H1 (cell line): ENCODE measurements around the gene FAM9B. TPM values are rescaled to one million over a fixed set of nuclear protein-coding genes. Genes with fewer than 3 reads are reported as not detected.

ENCODE experiments used
- CTCF ChIA-PET: fragments of 300-600 bp; sonication (Branson Sonifier 250); formaldehyde crosslinking; loops from one replicate; lab custom pipeline; 2021; ENCODE audit not compliant: partially characterized antibody; lab: Charles Lee
- POLR2A ChIA-PET: fragments of 300-600 bp; sonication (Branson Sonifier 250); formaldehyde crosslinking; loops from one replicate; lab custom pipeline; 2021; ENCODE audit warnings: inconsistent platforms; ENCODE audit not compliant: partially characterized antibody; lab: Charles Lee
- DNase-seq, 2 experiments: peaks; one replicate each; pipeline versions ENCODE4 v3.0.0 to v3.0.0-alpha.2; 2010 to 2022; ENCODE audit warnings: low spot score in 2 of 2, low read depth in 1 of 2, mixed read lengths in 1 of 2
- FAIRE-seq: peaks from 2 replicates; lab custom pipeline; 2011; peaks lifted over from hg19 to GRCh38; lab: Jason Lieb, UNC
- H2AFZ ChIP-seq: 2 replicates; pipeline ENCODE4 v1.8.1; 2012; ENCODE audit warnings: low read length, inconsistent platforms
- H2AK5ac ChIP-seq: 2 replicates; pipeline ENCODE4 v1.6.1; 2013; ENCODE audit warnings: low read depth, low read length
- H2BK120ac ChIP-seq: replicated peaks from 2 replicates; pipeline ENCODE3; 2013; ENCODE audit warnings: low read depth, low read length, inconsistent platforms
- H2BK12ac ChIP-seq: 2 replicates; pipeline ENCODE4 v1.6.1; 2013; ENCODE audit warnings: low read depth, low read length
- H2BK15ac ChIP-seq: 2 replicates; pipeline ENCODE4 v1.6.1; 2013; ENCODE audit warnings: low read length
- H2BK20ac ChIP-seq: 2 replicates; pipeline ENCODE4 v1.6.1; 2013; ENCODE audit warnings: low read length
- H2BK5ac ChIP-seq: 2 replicates; pipeline ENCODE4 v1.6.1; 2013; ENCODE audit warnings: low read depth, low read length
- H3K14ac ChIP-seq: 2 replicates; pipeline ENCODE4 v1.6.1; 2013; ENCODE audit warnings: inconsistent platforms; ENCODE audit not compliant: insufficient read length
- H3K18ac ChIP-seq: 2 replicates; pipeline ENCODE4 v1.6.1; 2013; ENCODE audit warnings: low read length; ENCODE audit errors: extremely low read depth
- H3K23ac ChIP-seq: 2 replicates; pipeline ENCODE4 v1.6.1; 2013; ENCODE audit warnings: inconsistent platforms; ENCODE audit not compliant: insufficient read length
- H3K23me2 ChIP-seq: 2 replicates; pipeline ENCODE4 v1.6.1; 2013; ENCODE audit warnings: low read depth, low read length
- H3K27ac ChIP-seq: 2 replicates; pipeline ENCODE4 v1.6.1; 2011; ENCODE audit warnings: low read depth, low read length, inconsistent platforms
- H3K27me3 ChIP-seq, 4 experiments: replicated peaks in 1 of 4; 1 replicate in 1 of 4; 2 replicates in 3 of 4; pipeline versions ENCODE4 v1.6.1 to v1.8.1; 2011 to 2013; ENCODE audit warnings: low read length in 3 of 4, mild to moderate bottlenecking in 3 of 4, inconsistent platforms in 2 of 4, mixed read lengths in 2 of 4, moderate library complexity in 1 of 4; ENCODE audit not compliant: control insufficient read depth in 3 of 4, insufficient read depth in 3 of 4; ENCODE audit errors: extremely low read depth in 1 of 4
- H3K36me3 ChIP-seq, 4 experiments: 2 replicates each; pipeline versions ENCODE4 v1.6.1 to v1.8.1; 2011 to 2013; ENCODE audit warnings: mild to moderate bottlenecking in 4 of 4, low read length in 3 of 4, moderate library complexity in 2 of 4, control low read depth in 1 of 4, inconsistent platforms in 1 of 4; ENCODE audit not compliant: insufficient read depth in 4 of 4, control insufficient read depth in 2 of 4
- H3K4ac ChIP-seq: replicated peaks from 2 replicates; pipeline ENCODE3; 2013; ENCODE audit warnings: low read length, low read depth, mixed read lengths, inconsistent platforms; ENCODE audit not compliant: insufficient read length
- H3K4me1 ChIP-seq, 4 experiments: replicated peaks in 1 of 4; 1 replicate in 1 of 4; 2 replicates in 3 of 4; pipeline versions ENCODE4 v1.6.1 to v1.8.1; 2011 to 2013; ENCODE audit warnings: low read length in 3 of 4, inconsistent platforms in 2 of 4, mixed read lengths in 1 of 4; ENCODE audit not compliant: insufficient read depth in 4 of 4, control insufficient read depth in 3 of 4
- H3K4me2 ChIP-seq, 2 experiments: 2 replicates each; pipeline versions ENCODE4 v1.6.1 to v1.8.1; 2011 to 2013; ENCODE audit warnings: low read depth in 2 of 2, low read length in 2 of 2, control low read depth in 1 of 2, inconsistent platforms in 1 of 2, mild to moderate bottlenecking in 1 of 2; ENCODE audit not compliant: insufficient read depth in 1 of 2
- H3K4me3 ChIP-seq, 4 experiments: fragments of 200-600, 300-600 bp in 1 of 4; sonication (generic), shearing (Covaris generic), sonication (Bioruptor Twin) in 1 of 4; 2 replicates each; pipeline versions ENCODE4 v1.5.1 to v1.8.1; 2011 to 2016; ENCODE audit warnings: low read length in 4 of 4, low read depth in 3 of 4, control low read depth in 2 of 4, inconsistent platforms in 2 of 4, mild to moderate bottlenecking in 2 of 4, mixed read lengths in 1 of 4, moderate library complexity in 1 of 4; ENCODE audit not compliant: insufficient read depth in 2 of 4; ENCODE audit errors: extremely low read depth in 1 of 4
- H3K56ac ChIP-seq: replicated peaks from 2 replicates; pipeline ENCODE3; 2013; ENCODE audit warnings: low read depth, mild to moderate bottlenecking, mixed read lengths, low read length, inconsistent platforms; ENCODE audit not compliant: insufficient read length
- H3K79me1 ChIP-seq: 2 replicates; pipeline ENCODE4 v1.6.1; 2013; ENCODE audit warnings: low read depth, low read length, control low read depth
- H3K79me2 ChIP-seq, 2 experiments: 2 replicates each; pipeline versions ENCODE4 v1.6.1 to v1.8.1; 2012 to 2013; ENCODE audit warnings: low read length in 2 of 2, mild to moderate bottlenecking in 2 of 2, inconsistent platforms in 1 of 2; ENCODE audit not compliant: insufficient read depth in 2 of 2, control insufficient read depth in 1 of 2
- H3K9ac ChIP-seq, 4 experiments: replicated peaks in 1 of 4; 1 replicate in 1 of 4; 2 replicates in 3 of 4; pipeline versions ENCODE4 v1.6.1 to v1.8.1; 2011 to 2013; ENCODE audit warnings: low read depth in 3 of 4, low read length in 3 of 4, control low read depth in 2 of 4, mild to moderate bottlenecking in 2 of 4, moderate library complexity in 2 of 4, inconsistent platforms in 1 of 4; ENCODE audit errors: extremely low read depth in 1 of 4
- H3K9me3 ChIP-seq, 2 experiments: 2 replicates each; pipeline versions ENCODE4 v1.6.1 to v1.8.1; 2012 to 2013; ENCODE audit warnings: mild to moderate bottlenecking in 2 of 2, moderate library complexity in 2 of 2, control low read depth in 1 of 2, inconsistent platforms in 1 of 2, low read depth in 1 of 2, low read length in 1 of 2, mixed read lengths in 1 of 2; ENCODE audit not compliant: insufficient read depth in 2 of 2
- H4K20me1 ChIP-seq, 2 experiments: replicated peaks in 1 of 2; 2 replicates each; pipeline versions ENCODE3 to v1.8.1; 2011 to 2013; ENCODE audit warnings: inconsistent platforms in 2 of 2, low read length in 2 of 2, mild to moderate bottlenecking in 1 of 2; ENCODE audit not compliant: insufficient read depth in 2 of 2, control insufficient read depth in 1 of 2
- H4K5ac ChIP-seq: 2 replicates; pipeline ENCODE4 v1.6.1; 2013; ENCODE audit warnings: low read length, low read depth, mixed read lengths, inconsistent platforms; ENCODE audit not compliant: insufficient read length
- H4K8ac ChIP-seq: 2 replicates; pipeline ENCODE4 v1.8.0; 2013; ENCODE audit warnings: mild to moderate bottlenecking, moderate library complexity, low read length, inconsistent platforms; ENCODE audit not compliant: insufficient read depth; ENCODE audit errors: extremely low read depth
- H4K91ac ChIP-seq: replicated peaks from 2 replicates; pipeline ENCODE3; 2013; ENCODE audit warnings: low read length, mixed read lengths, inconsistent platforms; ENCODE audit not compliant: insufficient read length
- E2F6 ChIP-seq: IDR thresholded peaks from 2 replicates; pipeline ENCODE4 v1.6.1; 2012; ENCODE audit warnings: inconsistent platforms
- EP300 ChIP-seq, 2 experiments: IDR thresholded peaks; 1 replicate in 1 of 2; 2 replicates in 1 of 2; pipeline ENCODE4 v1.6.1; 2011 to 2012; ENCODE audit warnings: low read depth in 2 of 2, low read length in 2 of 2, mild to moderate bottlenecking in 2 of 2, borderline replicate concordance in 1 of 2, inconsistent platforms in 1 of 2, moderate library complexity in 1 of 2
- FOSL1 ChIP-seq: IDR thresholded peaks from 2 replicates; pipeline ENCODE4 v1.6.1; 2011; ENCODE audit warnings: mild to moderate bottlenecking, low read depth, low read length, moderate library complexity; ENCODE audit not compliant: insufficient read depth
- JUND ChIP-seq: IDR thresholded peaks from 2 replicates; pipeline ENCODE4 v1.6.1; 2011; ENCODE audit warnings: mild to moderate bottlenecking, improper control_type of control experiment, low read length
- KDM5A ChIP-seq: fragments of 200-600 bp; IDR thresholded peaks from 2 replicates; pipeline ENCODE4 v1.7.1; 2012; ENCODE audit warnings: mild to moderate bottlenecking, low read length, inconsistent platforms, mixed read lengths
- MAFK ChIP-seq: IDR thresholded peaks from 2 replicates; pipeline ENCODE4 v1.6.1; 2012; ENCODE audit warnings: low read depth, mild to moderate bottlenecking, improper control_type of control experiment, low read length
- POLR2AphosphoS5 ChIP-seq: IDR thresholded peaks from 2 replicates; pipeline ENCODE4 v1.6.1; 2011; ENCODE audit warnings: low read depth, low read length
- RBBP5 ChIP-seq: IDR thresholded peaks from 2 replicates; pipeline ENCODE4 v1.7.1; 2012; ENCODE audit warnings: low read depth, mild to moderate bottlenecking, inconsistent platforms, low read length, moderate library complexity, borderline replicate concordance
- SIX5 ChIP-seq: IDR thresholded peaks from 2 replicates; pipeline ENCODE4 v1.6.1; 2011; ENCODE audit warnings: mild to moderate bottlenecking, low read depth, low read length
- TCF12 ChIP-seq: IDR thresholded peaks from 2 replicates; pipeline ENCODE4 v1.6.1; 2011; ENCODE audit warnings: low read depth, mild to moderate bottlenecking, low read length
- USF2 ChIP-seq: IDR thresholded peaks from 2 replicates; pipeline ENCODE4 v1.6.1; 2011; ENCODE audit warnings: low read length, improper control_type of control experiment
- WGBS, 2 experiments: shearing (Covaris generic) in 1 of 2; methylation state at CpG; one replicate each; pipeline versions ENCODE4 v1.1.6 to v1.1.7; 2013 to 2015; ENCODE audit warnings: low lambda C conversion rate in 2 of 2, mixed read lengths in 2 of 2, inconsistent platforms in 1 of 2, low coverage in 1 of 2, missing lambda C conversion rate in 1 of 2; ENCODE audit not compliant: insufficient replicate concordance in 2 of 2, insufficient coverage in 1 of 2, insufficient read length in 1 of 2; ENCODE audit errors: extremely low coverage in 1 of 2, missing lambda C conversion rate in 1 of 2; 5-methylcytosine and 5-hydroxymethylcytosine counted together
- polyA plus RNA-seq, 7 experiments: library from polyadenylated mRNA; depleted of rRNA in 3 of 7; stranded (reverse) in 5 of 7; unstranded in 2 of 7; fragments of >200 nt in 5 of 7; fragments of 200-250 nt in 2 of 7; gene quantifications; 1 replicate in 5 of 7; 2 replicates in 1 of 7; 4 replicates in 1 of 7; pipeline versions ENCODE4 v1.2.1 to v1.2.3, GENCODE V29; 2011 to 2013; ENCODE audit warnings: missing spikeins in 2 of 7, mixed read lengths in 2 of 7
- total RNA-seq: library from RNA; stranded (reverse); fragmentation: NEBNext Ultra II Directional; extraction: Animal tissue kit (Norgen Biotek cat#: 25700); gene quantifications from 2 replicates; pipeline ENCODE4 v1.2.1, GENCODE V29; 2021

FAM9B gene
- total and polyA plus RNA-seq, 2 of the 8 experiments (the other 6 are each of a cell fraction or from before 2014, with no cell fraction given) = not detected

DNA sequence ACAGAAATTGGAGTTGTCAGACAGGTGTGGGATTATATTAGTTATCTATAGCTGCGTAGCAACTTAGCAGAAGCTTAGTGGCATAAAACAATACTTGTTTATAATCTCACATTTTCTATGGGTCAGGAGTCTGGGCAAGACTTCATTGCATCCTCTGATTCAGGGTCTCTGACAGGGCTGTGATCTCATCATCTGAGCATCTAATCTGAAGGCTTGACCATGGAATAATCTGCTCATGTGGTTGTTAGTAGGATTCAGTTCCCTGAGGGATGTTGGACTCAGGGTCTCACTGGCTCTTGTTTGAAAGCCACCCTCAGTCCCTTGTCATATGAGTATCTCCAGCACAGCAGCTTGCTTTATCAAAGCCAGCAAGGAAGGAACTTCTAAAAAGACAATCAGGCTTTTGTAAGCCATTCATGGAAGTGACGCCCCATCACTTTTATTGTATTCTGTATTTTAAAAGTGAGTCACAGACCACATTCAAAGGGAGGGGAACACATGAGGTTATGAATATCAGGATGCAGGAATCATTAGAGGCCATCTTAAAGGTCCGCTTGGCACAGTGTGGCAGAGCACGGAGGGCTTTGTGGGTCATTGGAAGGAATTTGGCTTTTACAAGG, 37.2 kb upstream of the FAM9B start:
- WGBS, 2 experiments = 93% methylated on average over 4 of the region's 4 CpGs; no CpG with 5 or more reads in 1 of the 2 experiments
- H2BK15ac ChIP-seq = no peak overlapping the region
- POLR2A ChIA-PET = no interaction called here
- no peaks in the 10 kb centered on the region for H3K79me2 ChIP-seq
- no peak overlapping the region for H2BK120ac ChIP-seq
- no peak overlapping the region for H3K18ac ChIP-seq
- no peak overlapping the region for H2BK20ac ChIP-seq
- H3K27ac ChIP-seq = no peak overlapping the region
- H4K8ac ChIP-seq = no peak overlapping the region
- H3K9me3 ChIP-seq = no peaks in the 10 kb centered on the region
- no peaks in the 10 kb centered on the region for H4K20me1 ChIP-seq
- no peak overlapping the region for H2BK12ac ChIP-seq
- H4K91ac ChIP-seq = no peak overlapping the region
- H3K14ac ChIP-seq = no peak overlapping the region
- H3K36me3 ChIP-seq = no peaks in the 10 kb centered on the region
- no peak overlapping the region for H2AK5ac ChIP-seq
- FAIRE-seq (no peak), DNase-seq (no peak)
- H3K4me1 ChIP-seq = no peaks in the 10 kb centered on the region
- CTCF ChIA-PET = no interaction called here
- H3K4me3 ChIP-seq = no peak overlapping the region
- H2BK5ac ChIP-seq = no peak overlapping the region
- no peak overlapping the region for H4K5ac ChIP-seq
- H3K27me3 ChIP-seq = no peaks in the 10 kb centered on the region
- no peaks in the 10 kb centered on the region for H3K79me1 ChIP-seq
- no peaks in the 10 kb centered on the region for H3K23me2 ChIP-seq
- no peak overlapping the region for H2AFZ ChIP-seq
- no peak overlapping the region for H3K9ac ChIP-seq
- no peak overlapping the region for H3K56ac ChIP-seq
- H3K4ac ChIP-seq = no peak overlapping the region
- no peak overlapping the region for H3K4me2 ChIP-seq
- H3K23ac ChIP-seq = no peak overlapping the region
- no peak for TF ChIP-seq RBBP5
- TF ChIP-seq KDM5A = no peak
- TF ChIP-seq JUND = no peak
- TF ChIP-seq E2F6 = no peak
- TF ChIP-seq USF2 = no peak
- TF ChIP-seq EP300 (IDR thresholded peaks at IDR 0.05; ENCODE audit: borderline replicate concordance in 1 of 2, low read depth in 2 of 2, low read length in 2 of 2) = no peak
- TF ChIP-seq SIX5 = no peak
- TF ChIP-seq POLR2AphosphoS5 = no peak
- TF ChIP-seq MAFK = no peak
- no peak for TF ChIP-seq TCF12
- no peak for TF ChIP-seq FOSL1
